Adipocyte (in vitro differentiated cells): ENCODE results near the gene LNP1.

Experiments used
- DNase-seq: peaks from one replicate; pipeline ENCODE4 v3.0.0-alpha.2; 2015; ENCODE audit warnings: low read depth
- H3K27me3 ChIP-seq: replicated peaks from 2 replicates; pipeline ENCODE4 v1.7.0; 2013; ENCODE audit warnings: mild to moderate bottlenecking, low read length, moderate library complexity; ENCODE audit not compliant: control insufficient read depth, insufficient read depth
- H3K36me3 ChIP-seq: 2 replicates; pipeline ENCODE4 v1.7.0; 2013; ENCODE audit warnings: low read length, mild to moderate bottlenecking, moderate library complexity; ENCODE audit not compliant: control insufficient read depth, insufficient read depth, severe bottlenecking
- H3K4me1 ChIP-seq: 2 replicates; pipeline ENCODE4 v1.7.0; 2013; ENCODE audit warnings: mild to moderate bottlenecking, low read length, moderate library complexity; ENCODE audit not compliant: control insufficient read depth, insufficient read depth
- H3K4me3 ChIP-seq: 2 replicates; pipeline ENCODE4 v1.7.0; 2013; ENCODE audit warnings: mild to moderate bottlenecking, low read length, moderate library complexity
- H3K9ac ChIP-seq: 2 replicates; pipeline ENCODE4 v1.7.0; 2013; ENCODE audit warnings: mild to moderate bottlenecking, low read length, moderate library complexity
- H3K9me3 ChIP-seq: 2 replicates; pipeline ENCODE4 v1.7.0; 2013; ENCODE audit warnings: mild to moderate bottlenecking, low read length, moderate library complexity; ENCODE audit not compliant: control insufficient read depth

Gene LNP1

GRCh38 chr3:100368441-100368840 is 32.9 kb upstream of the LNP1 start:
- Histone ChIP-seq H3K9ac (no peak overlapping the region), H3K4me1 (no peaks in the 10 kb centered on the region), H3K9me3 (no peaks in the 10 kb centered on the region), H3K36me3 (peaks cover 89% of the 10 kb centered on the region), H3K27me3 (no peaks in the 10 kb centered on the region), H3K4me3 (no peak overlapping the region)
- DNase-seq = no peak

- no peaks in the 10 kb centered on the region for H3K4me1 ChIP-seq
- H3K9ac ChIP-seq = no peak overlapping the region
- H3K4me3 ChIP-seq = no peak overlapping the region
- peaks cover 89% of the 10 kb centered on the region for H3K36me3 ChIP-seq
- H3K27me3 ChIP-seq = no peaks in the 10 kb centered on the region
- no peaks in the 10 kb centered on the region for H3K9me3 ChIP-seq
- DNase-seq = no peak
Measured at GRCh38 chr3:100370756-100371155, 30.6 kb upstream of the LNP1 start.

- DNase-seq = no peak
- Histone ChIP-seq H3K4me1 (no peaks in the 10 kb centered on the region), H3K27me3 (no peaks in the 10 kb centered on the region), H3K9ac (no peak overlapping the region), H3K9me3 (no peaks in the 10 kb centered on the region), H3K4me3 (no peak overlapping the region), H3K36me3 (peaks cover 90% of the 10 kb centered on the region)
Measured at GRCh38 chr3:100374521-100374920, 26.8 kb upstream of the LNP1 start.

GRCh38 chr3:100376301-100376700 is 25.0 kb upstream of the LNP1 start:
- H3K27me3 ChIP-seq = no peaks in the 10 kb centered on the region
- no peaks in the 10 kb centered on the region for H3K4me1 ChIP-seq
- H3K4me3 ChIP-seq = no peak overlapping the region
- H3K9me3 ChIP-seq = no peaks in the 10 kb centered on the region
- DNase-seq = no peak
- no peak overlapping the region for H3K9ac ChIP-seq
- peaks cover 92% of the 10 kb centered on the region for H3K36me3 ChIP-seq

DNA sequence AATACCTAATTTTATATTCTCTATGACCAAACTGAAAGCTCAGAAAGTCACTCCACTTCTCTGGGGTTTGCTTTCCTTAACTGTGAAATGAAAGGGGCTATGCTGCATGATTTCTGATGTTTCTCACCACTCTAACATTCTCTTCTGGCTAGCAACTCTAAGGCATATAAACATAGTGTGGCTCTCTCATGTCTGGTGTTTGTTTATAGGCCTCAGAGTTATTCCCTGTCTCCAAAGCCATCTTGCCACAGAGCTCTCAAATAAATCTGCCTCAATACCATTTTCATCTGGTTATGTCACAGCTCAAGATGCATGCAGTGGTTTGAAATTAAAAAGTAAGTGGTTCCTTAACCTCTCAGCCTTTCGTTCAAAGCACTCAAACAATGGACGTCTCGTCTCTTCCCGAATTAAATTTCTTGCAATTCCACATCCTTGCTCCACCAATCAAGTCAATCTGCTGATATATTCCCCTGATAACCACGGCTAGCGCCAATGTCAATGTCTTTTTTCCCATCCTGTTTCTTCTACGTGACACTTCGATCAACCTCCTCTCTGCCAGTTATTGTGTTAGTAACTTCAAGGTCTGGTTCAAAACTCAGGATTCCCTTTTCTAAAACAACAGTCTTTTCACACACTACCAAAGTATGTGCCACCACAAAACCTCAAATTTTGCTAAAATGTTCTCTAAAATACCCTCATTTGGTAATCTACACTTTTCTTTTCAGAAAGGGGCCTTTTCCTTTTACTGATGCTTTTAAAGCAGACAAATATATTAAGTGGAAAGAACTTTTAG is 16.4 kb upstream of the LNP1 start:
- H3K36me3 ChIP-seq = peaks cover 69% of the 10 kb centered on the region
- H3K27me3 ChIP-seq = no peaks in the 10 kb centered on the region
- peaks cover 21% of the 10 kb centered on the region for H3K4me1 ChIP-seq
- H3K9ac ChIP-seq = no peak overlapping the region
- H3K4me3 ChIP-seq = no peak overlapping the region
- peaks cover 11% of the 10 kb centered on the region for H3K9me3 ChIP-seq
- no peak for DNase-seq

DNA sequence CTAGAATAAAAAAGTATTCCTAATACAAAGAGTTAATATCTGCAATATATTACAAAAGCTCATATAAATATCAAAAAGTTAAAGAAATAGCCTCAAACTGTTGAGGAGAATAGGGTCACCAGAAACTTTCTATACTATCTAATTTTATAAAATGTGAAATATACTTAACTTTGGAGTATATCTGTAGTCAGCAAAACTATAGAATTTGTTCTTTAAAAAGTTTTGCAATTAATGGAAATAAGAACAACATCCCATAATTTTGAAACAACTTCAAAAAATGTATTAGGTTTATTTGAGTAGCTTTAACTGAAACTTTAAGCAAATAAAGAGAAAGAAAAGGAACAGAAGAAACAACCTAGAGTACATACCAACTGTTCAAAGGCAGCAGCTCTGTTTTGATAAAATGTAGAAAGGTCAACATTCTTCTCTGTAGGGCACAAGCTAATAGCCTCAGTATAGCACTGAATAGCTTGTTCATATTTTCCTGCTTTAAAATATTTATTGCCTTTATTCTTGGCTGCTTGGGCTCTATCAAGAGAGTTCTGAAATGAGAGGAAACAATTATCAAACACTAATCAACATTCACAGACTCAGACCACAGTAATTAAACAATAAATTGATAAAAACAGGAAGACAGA is 14.8 kb upstream of the LNP1 start:
- H3K36me3 ChIP-seq = peaks cover 53% of the 10 kb centered on the region
- peaks cover 11% of the 10 kb centered on the region for H3K9me3 ChIP-seq

GRCh38 chr3:100389025-100389424 is 12.3 kb upstream of the LNP1 start:
- H3K4me1 ChIP-seq = peaks cover 21% of the 10 kb centered on the region
- no peaks in the 10 kb centered on the region for H3K27me3 ChIP-seq
- peaks cover 29% of the 10 kb centered on the region for H3K36me3 ChIP-seq
- no peak overlapping the region for H3K9ac ChIP-seq
- no peak overlapping the region for H3K4me3 ChIP-seq
- DNase-seq = no peak
- H3K9me3 ChIP-seq = peaks cover 11% of the 10 kb centered on the region

More for the DNA sequence above, 14.8 kb upstream of the LNP1 start:
- peak; percentile 44 for DNase-seq
- peaks cover 21% of the 10 kb centered on the region for H3K4me1 ChIP-seq
- H3K27me3 ChIP-seq = no peaks in the 10 kb centered on the region
- H3K4me3 ChIP-seq = peak overlapping the region; percentile 49
- no peak overlapping the region for H3K9ac ChIP-seq

- DNase-seq = no peak
- Histone ChIP-seq H3K9me3 (no peaks in the 10 kb centered on the region), H3K27me3 (no peaks in the 10 kb centered on the region), H3K4me3 (no peak overlapping the region), H3K36me3 (no peaks in the 10 kb centered on the region), H3K4me1 (peaks cover 10% of the 10 kb centered on the region), H3K9ac (no peak overlapping the region)
Measured at GRCh38 chr3:100395679-100396431, 5.5 kb upstream of the LNP1 start.

GRCh38 chr3:100396967-100397366 is 4.4 kb upstream of the LNP1 start:
- peak; percentile 42 for DNase-seq
- Histone ChIP-seq H3K36me3 (no peaks in the 10 kb centered on the region), H3K27me3 (no peaks in the 10 kb centered on the region), H3K4me3 (no peak overlapping the region), H3K4me1 (peaks cover 10% of the 10 kb centered on the region), H3K9me3 (no peaks in the 10 kb centered on the region), H3K9ac (no peak overlapping the region)

GRCh38 chr3:100399341-100400071 is 1.8 kb upstream of the LNP1 start:
- DNase-seq = no peak
- H3K4me1 ChIP-seq = peaks cover 33% of the 10 kb centered on the region
- H3K4me3 ChIP-seq = peak overlapping the region; percentile 94
- H3K36me3 ChIP-seq = no peaks in the 10 kb centered on the region
- no peaks in the 10 kb centered on the region for H3K9me3 ChIP-seq
- no peaks in the 10 kb centered on the region for H3K27me3 ChIP-seq
- H3K9ac ChIP-seq = peak overlapping the region; percentile 97

- Histone ChIP-seq H3K27me3 (no peaks in the 10 kb centered on the region), H3K36me3 (no peaks in the 10 kb centered on the region), H3K4me3 (peak overlapping the region; percentile 94), H3K9me3 (no peaks in the 10 kb centered on the region), H3K9ac (peak overlapping the region; percentile 97), H3K4me1 (peaks cover 33% of the 10 kb centered on the region)
- peak; percentile 53 for DNase-seq
Measured at GRCh38 chr3:100400419-100400779, 940 bp upstream of the LNP1 start.
